GM21528 (cell line): ENCODE measurements around the gene AMER3.
A peak's percentile ranks its signal among the peaks of the same experiment; 100 is the strongest.
"Not testable (repeated sequence)": the region's sequence is repeated elsewhere in the genome, so short reads cannot be mapped to it uniquely, and the experiment has no call there.

Source experiments
- ATAC-seq: cut with Tn5 transposase; IDR thresholded peaks from one replicate; pipeline ENCODE4 v1.9.1; 2021; ENCODE audit warnings: mild to moderate bottlenecking, moderate library complexity; ENCODE audit not compliant: unreplicated experiment, low FRiP score

The AMER3 gene, protein sequence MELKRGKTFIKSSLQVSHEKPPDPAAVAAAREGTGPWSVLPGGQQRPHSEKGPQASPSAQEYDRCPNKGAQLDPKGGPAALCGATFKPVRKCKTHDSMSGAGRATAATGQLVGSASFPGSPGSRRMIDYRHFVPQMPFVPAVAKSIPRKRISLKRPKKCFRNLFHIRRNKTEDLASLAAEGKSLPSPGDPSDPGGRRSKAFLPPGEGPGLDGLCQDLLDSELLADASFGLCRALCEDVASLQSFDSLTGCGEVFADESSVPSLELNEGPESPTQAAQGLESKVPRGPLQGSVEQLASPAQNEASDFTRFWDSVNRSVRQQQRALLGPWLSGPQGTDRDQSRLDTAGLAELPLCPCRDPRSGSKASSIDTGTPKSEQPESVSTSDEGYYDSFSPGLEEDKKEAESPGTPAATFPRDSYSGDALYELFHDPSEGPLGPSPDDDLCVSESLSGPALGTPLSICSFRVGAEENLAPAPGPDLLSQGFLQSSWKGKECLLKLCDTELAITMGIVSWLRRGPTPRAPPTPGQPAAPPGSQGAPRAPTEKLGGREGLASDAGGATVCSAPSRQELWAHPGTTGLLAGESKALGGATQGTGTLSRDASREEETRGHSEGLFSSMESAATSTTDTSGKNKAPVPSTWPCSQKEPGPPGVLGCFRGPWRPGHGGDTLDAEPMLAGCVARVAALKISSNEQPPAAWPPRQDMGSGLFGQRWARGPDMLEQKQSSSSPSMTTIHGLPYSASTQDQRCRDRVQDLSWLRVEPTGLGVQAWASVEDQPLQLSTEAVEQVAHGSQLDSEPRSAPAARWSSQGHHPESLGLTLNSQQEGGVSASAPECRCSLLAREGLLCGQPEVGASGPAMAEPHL

DNA sequence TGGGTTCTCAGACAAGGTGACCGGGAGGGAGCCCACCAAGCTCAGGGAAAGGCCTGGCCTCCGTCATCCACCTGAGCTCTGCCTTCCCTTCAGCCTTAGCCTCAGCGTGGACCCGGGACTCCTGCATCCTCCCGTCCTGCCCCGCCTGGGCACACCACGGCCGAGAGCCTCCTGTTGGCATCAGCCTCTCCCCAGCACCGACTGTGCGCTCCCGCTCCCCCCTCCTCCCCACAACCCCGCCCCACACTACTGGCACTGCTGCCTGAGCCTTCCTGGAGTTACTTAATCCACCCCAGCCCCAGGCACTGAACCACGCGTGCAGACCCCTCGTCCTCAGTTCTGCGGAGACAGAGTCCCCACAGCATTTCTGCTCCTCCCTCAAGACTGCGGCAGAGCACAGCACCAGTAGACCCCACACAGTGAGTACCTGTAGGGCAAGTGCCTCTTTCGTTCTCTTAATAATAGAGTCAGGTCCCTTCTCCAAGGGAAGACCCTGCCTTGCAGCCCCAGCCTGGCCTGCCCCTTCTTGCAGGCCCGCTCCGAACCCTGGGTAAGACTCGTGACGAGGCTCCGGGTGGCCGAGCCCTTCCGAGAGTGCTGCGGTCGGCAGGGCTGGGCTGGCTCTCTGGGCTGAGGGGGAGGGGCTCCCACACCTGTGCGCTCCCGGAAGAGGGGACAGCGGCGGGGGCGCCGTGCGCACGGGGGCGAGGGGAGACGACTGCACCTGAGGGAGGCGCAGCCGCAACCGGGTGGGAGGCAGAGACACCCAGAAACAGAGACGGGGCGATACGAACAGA, at the start of gene AMER3:
Gene AMER3, plus strand, starts transcription at position 285 of the 797 bp plus-strand sequence. CDS start 6,533 bp downstream, outside the sequence.
- ATAC-seq, result no peak

DNA sequence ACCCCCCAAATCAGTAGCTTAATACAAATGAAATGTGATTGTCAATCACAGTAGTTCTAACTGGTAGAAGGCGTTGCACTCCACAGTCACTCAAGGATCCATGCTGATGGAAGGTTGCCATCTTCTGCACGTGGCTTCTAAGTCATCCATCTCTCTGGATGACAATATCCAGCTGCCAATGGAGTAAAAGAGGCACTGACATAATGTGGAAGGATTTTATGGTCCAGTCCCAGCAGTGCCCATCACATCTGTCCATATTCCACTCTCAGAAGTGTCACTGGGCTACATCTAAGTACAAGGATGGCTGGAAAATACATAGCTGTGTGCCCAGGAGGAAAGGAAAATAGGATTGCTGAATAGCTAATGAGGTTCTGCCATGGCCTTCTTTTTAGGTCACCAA, 40.5 kb upstream of the AMER3 start:
- ATAC-seq, result not testable (repeated sequence)

DNA sequence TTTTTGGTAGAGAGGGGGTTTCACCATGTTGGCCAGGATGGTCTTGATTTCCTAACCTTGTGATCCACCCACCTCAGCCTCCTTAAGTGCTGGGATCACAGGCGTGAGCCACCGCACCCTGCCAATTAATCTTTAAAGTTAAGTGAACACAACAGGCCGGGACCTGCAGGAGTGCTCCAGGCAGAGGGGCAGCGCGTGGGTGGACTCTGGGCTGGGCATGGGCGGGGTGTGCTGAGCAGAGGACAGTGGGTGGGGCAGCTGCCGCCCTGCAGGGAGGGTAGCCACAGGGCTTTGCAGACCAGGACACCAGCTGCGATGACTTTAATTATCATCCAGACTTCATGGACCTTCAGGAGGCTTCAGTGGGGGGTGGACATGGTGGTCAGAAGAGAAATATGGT, 35.3 kb upstream of the AMER3 start:
- ATAC-seq, result no peak

DNA sequence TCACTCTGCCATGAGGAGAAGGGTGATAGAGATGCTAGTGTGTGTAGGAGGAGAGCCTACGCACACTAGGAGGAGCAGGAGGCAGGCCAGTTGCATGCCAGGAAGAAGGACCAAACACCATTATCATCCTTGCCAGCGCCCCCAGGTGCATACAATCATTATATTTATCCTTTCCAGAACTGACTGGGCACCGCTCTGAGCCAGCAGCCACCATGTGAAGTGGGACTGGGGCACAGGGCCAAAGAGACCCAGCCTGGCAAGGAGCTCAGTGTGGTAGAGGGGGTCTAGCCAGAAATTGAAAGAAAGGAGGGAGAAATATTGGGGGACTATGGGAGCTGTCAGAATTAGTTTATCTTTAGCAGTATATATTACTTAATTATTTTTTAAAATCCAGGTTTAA, 34.8 kb upstream of the AMER3 start:
- no peak for ATAC-seq

DNA sequence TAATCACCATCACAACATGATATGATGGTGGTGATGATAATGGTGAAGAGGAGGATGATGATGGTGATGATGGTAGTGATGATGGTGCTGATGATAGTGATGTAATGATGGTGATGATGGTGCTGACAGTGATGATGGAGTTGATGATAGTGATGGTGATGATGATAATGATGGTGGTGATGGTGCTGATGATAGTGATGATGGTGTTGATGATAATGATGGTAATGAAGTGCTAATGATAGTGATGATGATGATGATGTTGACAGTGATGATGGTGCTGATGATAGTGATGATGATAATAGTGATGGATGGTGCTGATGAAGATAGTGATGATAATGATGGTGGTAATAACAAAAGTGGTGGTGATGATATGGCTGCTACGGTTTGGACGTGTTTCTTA, 30.9 kb upstream of the AMER3 start:
- no peak for ATAC-seq

DNA sequence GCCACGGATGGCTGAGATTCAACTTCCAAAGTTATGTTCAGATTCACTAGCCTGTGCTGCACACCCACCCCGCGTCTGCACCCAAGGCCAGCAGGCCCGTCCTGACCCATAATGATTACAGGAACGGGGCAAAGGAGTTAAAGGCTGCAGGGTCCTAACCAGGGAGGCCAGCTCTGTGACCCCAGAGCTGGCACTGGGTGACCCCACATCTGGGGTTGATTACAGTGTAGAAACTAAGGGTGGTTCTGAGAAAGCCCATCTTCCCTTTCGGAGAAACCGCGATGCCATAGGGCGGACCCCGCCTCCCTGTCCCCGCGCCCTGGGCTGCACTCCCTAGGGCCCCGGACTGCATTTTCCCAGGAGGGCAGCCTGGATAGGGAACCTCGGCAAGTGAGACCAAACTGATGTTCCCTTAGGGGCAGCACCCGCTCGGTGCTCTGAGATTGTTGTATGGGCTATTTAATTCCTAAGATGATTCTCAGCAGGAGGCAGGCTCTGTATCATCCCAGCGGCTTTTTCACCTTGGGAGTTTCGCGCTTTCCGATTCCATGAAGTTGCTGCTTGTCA, 28.6 kb upstream of the AMER3 start:
- ATAC-seq, result no peak

DNA sequence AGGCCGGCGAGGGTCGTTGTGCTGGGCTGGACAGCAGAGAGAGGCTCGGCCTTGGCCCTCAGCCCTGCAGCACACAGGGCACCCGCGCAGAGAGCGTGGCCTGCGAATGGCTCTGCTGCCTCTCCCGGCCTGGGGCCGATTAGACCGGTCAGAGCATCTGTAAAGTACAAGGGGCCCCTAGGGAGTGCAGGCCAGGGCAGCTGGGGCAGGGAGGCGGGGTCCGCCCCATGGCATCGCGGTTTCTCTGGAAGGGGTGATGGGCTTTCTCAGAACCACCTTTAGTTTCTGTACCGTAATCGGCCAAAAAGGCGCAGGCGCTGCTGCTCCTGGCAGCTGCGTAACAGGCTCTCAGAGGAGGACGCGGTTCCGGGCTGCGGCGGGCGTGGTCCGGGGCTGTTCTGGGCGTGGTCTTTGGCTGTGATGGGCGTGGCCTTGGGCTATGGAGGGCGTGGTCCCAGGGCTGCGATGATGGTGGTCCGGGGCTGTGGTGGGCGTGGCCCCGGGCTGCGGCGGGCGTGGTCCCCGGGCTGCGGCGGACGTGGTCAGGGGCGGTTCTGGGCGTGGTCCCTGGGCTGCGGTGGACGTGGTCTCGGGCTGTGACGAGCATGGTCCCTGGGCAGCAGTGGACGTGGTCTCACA, 27.9 kb upstream of the AMER3 start:
- ATAC-seq, result peak; percentile 93

DNA sequence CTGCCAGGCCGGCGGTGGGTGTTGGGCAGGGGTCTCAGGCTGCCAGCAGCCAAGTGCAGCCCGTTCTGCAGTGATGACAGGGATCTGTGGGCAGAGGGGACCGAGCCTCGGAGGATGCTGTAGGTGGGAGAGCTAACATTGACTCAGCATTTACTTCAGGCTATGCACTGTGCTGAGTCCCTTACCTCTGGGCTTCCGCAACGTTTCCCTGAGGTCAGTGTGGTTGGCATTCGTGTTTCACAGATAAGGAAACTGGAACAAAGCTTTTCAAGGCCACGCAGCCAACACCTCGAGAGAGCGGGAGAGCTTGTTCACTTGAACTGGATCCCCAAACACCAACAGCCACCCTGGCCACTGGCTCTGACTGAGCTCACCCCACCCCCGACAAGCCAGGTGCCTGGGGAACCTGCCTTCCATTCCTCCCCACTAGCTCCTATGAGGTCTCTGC, 27.3 kb upstream of the AMER3 start:
- peak; percentile 28 for ATAC-seq

DNA sequence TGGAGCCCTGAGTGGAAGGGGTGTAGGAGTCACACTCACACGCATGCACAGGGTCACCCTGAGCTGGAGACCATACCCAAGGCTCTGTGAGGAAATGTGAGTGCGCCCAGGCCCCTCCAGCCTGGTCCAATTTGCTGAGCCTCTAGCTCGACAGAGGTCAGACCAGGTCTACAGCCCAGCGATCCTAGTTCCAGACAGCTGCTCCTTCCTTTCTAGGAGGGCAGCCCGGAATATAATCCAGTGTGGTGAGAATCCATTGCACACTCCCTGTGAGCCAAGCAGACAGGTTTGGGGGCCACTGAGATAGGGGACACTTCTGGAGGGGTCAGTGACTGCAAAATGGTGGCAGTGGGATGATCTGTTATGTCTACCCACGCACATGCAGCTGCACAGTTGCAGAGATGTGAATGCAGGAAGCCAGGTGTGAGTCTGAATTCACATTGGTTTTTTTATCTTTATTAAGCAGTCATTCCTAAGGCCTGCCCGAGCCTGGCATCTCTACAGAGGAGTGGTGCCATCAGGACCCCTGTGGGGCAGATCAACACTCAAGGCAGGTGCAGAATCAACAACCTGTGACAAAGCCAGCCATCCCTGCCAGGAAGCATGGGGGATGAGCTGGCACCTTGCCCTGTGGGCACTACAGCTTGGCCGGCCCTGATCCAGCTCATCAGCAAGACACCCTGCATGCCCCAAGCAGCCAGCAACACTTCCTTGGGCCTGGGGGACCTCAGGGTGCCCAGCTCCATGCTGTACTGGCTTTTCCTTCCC, 26.6 kb upstream of the AMER3 start, which contains the start of gene GPR148:
Gene GPR148, plus strand, starts transcription at position 522 of the 768 bp plus-strand sequence. Its CDS starts 82 bp downstream, at position 604.
- no peak for ATAC-seq

DNA sequence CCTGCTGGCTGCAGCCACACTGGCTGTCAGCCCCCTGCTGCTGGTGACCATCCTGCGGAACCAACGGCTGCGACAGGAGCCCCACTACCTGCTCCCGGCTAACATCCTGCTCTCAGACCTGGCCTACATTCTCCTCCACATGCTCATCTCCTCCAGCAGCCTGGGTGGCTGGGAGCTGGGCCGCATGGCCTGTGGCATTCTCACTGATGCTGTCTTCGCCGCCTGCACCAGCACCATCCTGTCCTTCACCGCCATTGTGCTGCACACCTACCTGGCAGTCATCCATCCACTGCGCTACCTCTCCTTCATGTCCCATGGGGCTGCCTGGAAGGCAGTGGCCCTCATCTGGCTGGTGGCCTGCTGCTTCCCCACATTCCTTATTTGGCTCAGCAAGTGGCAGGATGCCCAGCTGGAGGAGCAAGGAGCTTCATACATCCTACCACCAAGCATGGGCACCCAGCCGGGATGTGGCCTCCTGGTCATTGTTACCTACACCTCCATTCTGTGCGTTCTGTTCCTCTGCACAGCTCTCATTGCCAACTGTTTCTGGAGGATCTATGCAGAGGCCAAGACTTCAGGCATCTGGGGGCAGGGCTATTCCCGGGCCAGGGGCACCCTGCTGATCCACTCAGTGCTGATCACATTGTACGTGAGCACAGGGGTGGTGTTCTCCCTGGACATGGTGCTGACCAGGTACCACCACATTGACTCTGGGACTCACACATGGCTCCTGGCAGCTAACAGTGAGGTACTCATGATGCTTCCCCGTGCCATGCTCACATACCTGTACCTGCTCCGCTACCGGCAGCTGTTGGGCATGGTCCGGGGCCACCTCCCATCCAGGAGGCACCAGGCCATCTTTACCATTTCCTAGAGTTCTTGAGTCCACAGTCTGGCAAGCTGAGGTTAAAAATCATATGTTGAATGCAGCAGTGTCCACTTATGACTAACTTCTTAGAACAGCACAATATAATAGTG, 25.7 kb upstream of the AMER3 start:
- ATAC-seq, result no peak

DNA sequence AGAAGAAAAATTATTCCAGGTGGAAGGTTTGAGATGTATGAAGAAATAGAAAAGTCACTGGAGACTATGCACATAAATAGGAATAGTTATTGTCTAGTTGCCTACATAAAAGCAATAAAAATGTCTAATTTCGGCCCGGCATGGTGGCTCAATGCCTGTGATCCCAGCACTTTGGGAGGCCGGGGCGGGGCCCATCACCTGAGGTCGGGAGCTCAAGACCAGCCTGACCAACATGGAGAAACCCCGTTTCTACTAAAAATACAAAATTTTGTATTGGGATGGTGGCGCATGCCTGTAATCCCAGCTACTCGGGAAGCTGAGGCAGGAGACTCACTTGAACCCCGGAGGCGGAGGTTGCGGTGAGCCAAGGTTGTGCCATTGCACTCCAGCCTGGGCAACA, 23.1 kb upstream of the AMER3 start:
- ATAC-seq, result not testable (repeated sequence)

DNA sequence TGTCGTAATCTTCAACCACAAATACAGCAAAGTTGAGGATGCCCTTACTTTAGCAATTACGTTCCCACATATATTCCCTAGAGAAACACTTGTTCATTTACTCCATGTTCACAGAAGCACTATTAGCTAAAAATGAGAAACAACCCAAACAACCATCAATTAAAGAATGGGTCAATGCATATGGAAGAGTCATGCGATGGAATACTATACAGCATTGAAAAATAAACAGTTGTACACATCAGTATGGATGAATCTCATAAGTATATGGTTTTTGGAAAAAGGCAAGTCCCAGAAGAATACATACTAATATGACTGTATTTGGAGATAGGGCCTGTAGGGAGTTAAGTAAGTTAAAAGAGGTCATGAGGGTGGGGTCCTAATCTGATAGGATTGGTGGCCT, 20.1 kb upstream of the AMER3 start:
- no peak for ATAC-seq

DNA sequence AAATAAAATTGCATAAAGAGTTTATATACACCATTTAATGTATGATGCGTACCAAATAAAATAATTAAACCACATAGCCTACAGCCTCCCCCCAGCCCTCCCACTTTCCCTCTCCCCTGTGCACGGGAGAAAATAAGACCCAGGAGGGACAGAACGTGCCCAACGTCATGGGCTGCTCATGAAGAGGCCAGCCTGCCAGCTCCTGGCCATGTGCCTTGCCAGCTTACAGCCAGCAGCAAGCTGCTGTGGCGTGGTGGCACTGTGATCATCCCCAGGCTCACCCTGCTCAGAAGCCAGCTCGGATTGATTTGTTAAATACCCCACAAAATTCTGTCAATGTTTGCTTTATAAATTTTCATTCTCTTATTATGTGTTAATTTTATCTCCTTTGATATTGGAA, 18.9 kb upstream of the AMER3 start:
- no peak for ATAC-seq

DNA sequence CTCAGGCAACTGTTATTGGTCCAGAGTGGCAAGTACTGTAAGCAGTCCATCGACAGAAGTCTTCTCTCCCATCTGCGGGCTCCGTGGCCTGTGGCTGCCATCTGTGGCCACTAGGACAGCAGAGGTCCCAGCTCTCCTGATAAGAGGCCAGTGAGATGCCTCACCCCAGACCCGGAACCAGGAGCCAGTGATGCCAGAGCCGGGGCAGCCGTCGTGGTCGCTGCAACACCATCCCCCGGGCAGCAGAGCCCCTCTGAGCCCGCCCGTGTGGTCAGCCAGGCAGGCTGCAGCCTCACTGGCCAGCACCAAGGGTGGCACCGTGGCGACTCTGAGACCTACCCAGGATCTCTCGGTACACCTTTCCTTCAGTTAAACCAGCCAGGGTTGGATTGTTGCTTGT, 17.7 kb upstream of the AMER3 start:
- no peak for ATAC-seq

DNA sequence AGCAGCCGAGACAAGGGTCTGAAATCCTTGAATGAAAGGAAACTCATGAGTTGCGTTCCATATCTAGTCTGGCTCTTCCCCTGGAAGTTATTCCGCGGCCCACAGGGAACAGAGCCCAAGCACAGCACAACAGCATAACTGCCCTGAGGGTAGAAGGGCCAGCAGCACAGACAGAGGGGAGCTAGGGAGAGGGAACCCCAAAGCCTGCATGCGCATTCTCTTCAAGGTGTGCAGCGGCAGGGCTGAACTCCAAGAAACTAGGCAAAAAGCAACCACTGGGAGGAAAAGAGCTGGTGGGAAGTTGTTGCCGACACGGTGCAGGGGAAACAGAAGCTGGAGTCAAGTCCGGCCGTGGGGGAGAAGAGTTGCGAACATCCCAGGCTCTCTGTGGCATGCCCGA, 14.7 kb upstream of the AMER3 start:
- ATAC-seq, result no peak

DNA sequence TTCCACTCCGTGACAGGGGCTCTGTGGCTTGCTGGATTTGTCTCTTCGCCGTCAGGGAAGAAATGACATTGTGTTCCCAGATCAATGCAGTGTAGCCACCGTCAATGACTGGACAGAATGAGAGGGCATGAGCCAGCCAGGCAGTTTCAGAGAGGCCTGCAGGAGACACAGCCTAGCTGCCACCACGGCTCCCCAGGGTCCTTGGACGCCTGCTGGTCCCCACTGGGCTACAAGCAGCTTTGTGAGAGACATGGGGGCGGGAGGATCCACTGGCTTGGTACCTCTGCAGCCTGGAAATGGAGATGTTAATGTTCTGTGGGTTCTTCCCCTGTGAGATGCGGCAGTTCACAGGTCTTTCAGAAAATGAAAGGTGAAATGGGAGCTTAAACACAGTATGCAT, 12.1 kb upstream of the AMER3 start:
- no peak for ATAC-seq

DNA sequence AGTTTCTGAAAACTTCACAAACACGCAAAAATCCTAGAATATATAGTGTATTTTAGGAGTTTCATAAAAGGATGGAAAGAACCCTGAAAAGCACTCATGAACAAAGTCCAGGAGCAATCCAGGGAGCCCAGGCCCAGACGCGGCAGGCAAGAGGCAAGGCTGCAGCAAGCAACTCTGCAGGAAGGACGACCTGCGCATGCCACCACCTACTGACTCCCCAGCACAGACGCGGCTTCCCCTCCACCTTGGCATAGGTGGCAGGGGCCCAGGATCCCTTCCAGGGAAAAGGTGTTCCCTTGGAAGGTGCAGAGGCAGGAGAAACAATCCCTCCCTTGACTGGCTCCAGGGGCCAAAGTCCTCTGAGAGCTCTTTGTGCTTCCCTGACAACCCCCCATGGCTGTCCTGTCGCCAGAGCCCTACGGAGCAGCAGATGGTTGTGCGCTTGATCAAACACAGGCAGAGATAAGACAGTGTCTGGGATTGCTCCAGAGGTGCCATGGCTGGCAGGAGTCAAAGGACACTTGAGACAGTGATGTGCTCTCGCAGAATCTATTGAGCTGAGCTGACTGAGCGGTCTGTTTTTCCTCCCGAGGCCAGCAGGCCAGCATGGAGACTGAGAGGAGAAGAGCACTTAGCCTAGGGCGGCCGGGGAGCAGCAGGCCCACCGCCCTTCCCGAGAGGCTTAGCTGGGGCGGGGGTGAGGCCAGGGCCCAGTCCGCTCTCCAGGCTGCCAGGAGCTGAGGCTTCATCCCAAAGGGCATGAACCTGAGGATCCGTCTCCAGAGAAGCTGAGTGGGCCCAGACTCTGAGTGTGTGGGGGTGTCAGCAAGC, 10.8 kb upstream of the AMER3 start:
- no peak for ATAC-seq
